ENCODE measurements around the gene RADX. TPM values are rescaled to one million over a fixed set of nuclear protein-coding genes. Genes with fewer than 3 reads are reported as not detected.

The RADX gene
- total and polyA plus RNA-seq, 2 donors (not counting 3 experiments of a cell fraction or from before 2014, with no cell fraction given): 0.12 TPM; not detected in 1

DNA sequence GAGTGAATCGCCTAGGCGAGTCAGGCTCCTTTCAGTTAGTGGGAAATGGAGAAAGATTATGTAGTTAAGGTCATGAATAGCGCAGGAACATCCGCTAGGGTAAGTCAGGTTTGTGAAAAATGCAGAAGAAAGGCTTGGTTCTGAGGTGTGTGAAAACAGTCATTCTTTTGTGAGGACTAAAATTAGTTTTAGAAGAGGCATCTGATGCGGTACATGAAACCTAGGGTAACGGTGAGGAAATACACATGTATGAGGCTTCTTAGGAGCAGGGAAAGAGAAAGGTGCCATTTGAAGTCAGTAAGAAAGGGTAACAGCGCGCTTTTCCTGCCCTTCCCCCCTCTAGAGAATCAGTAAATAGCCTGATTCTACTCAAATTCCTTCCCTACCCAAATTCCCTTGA, 114.2 kb downstream of the RADX start:
- Histone ChIP-seq H4K20me1 (replicated peaks; ENCODE audit: control insufficient read depth, extremely low read depth, insufficient read depth, low read length) (no peaks in the 10 kb centered on the region), H3K9me1 (replicated peaks; ENCODE audit: control insufficient read depth, extremely low read depth, insufficient read depth, low read length) (no peaks in the 10 kb centered on the region), H3K27ac (ENCODE audit: insufficient read depth, low read depth, low read length) (no peak overlapping the region), H3K27me3 (ENCODE audit: control insufficient read depth in 2 of 2, insufficient read depth in 2 of 2, low read length in 2 of 2) (peaks cover 16 to 23% of the 10 kb centered on the region in 2 experiments), H3K36me3 (ENCODE audit: control insufficient read depth in 2 of 2, extremely low read depth in 1 of 2, insufficient read depth in 2 of 2, low read length in 2 of 2) (no peaks in the 10 kb centered on the region), H3K4me3 (replicated peaks in 1 of 3; ENCODE audit: insufficient read depth in 1 of 3, low read depth in 1 of 3, low read length in 3 of 3) (no peak overlapping the region), H3K4me2 (ENCODE audit: insufficient read depth, low read length) (no peak overlapping the region), H3K79me2 (ENCODE audit: control insufficient read depth, insufficient read depth, low read length) (no peaks in the 10 kb centered on the region), H3K4me1 (ENCODE audit: control insufficient read depth, extremely low read depth, insufficient read depth, low read length) (no peaks in the 10 kb centered on the region), H3K9ac (replicated peaks; ENCODE audit: extremely low read depth, insufficient read depth, low read length) (no peak overlapping the region), H2AFZ (ENCODE audit: low read depth, low read length) (no peak overlapping the region), H3K9me3 (replicated peaks; ENCODE audit: control insufficient read depth, insufficient read depth, low read length) (no peaks in the 10 kb centered on the region)
- DNase-seq (ENCODE audit: low read depth, low spot score): no peak
- TF ChIP-seq EZH2 (IDR thresholded peaks at IDR 0.05; ENCODE audit: borderline replicate concordance, low read depth, low read length, severe bottlenecking) (no peak), GATA2 (IDR thresholded peaks at IDR 0.05; ENCODE audit: insufficient read depth, insufficient read length, low read depth, low read length) (no peak), POLR2AphosphoS5 (IDR thresholded peaks at IDR 0.05; ENCODE audit: insufficient read depth, low read depth, low read length) (no peak), FOS (IDR thresholded peaks at IDR 0.05; ENCODE audit: borderline replicate concordance, insufficient read depth, low read length) (no peak), MYC (IDR thresholded peaks at IDR 0.05; ENCODE audit: low read depth, low read length) (no peak), POLR2A (IDR thresholded peaks at IDR 0.05; ENCODE audit: low read depth, low read length) (no peak), JUN (IDR thresholded peaks at IDR 0.05; ENCODE audit: borderline replicate concordance, insufficient read depth, insufficient read length, low read depth) (no peak)
- TF ChIP-seq, protein P1, sequence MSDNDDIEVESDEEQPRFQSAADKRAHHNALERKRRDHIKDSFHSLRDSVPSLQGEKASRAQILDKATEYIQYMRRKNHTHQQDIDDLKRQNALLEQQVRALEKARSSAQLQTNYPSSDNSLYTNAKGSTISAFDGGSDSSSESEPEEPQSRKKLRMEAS (IDR thresholded peaks at IDR 0.05; ENCODE audit: insufficient read depth, insufficient read length): no peak
- TF ChIP-seq, protein P2, sequence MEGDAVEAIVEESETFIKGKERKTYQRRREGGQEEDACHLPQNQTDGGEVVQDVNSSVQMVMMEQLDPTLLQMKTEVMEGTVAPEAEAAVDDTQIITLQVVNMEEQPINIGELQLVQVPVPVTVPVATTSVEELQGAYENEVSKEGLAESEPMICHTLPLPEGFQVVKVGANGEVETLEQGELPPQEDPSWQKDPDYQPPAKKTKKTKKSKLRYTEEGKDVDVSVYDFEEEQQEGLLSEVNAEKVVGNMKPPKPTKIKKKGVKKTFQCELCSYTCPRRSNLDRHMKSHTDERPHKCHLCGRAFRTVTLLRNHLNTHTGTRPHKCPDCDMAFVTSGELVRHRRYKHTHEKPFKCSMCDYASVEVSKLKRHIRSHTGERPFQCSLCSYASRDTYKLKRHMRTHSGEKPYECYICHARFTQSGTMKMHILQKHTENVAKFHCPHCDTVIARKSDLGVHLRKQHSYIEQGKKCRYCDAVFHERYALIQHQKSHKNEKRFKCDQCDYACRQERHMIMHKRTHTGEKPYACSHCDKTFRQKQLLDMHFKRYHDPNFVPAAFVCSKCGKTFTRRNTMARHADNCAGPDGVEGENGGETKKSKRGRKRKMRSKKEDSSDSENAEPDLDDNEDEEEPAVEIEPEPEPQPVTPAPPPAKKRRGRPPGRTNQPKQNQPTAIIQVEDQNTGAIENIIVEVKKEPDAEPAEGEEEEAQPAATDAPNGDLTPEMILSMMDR (IDR thresholded peaks at IDR 0.05; ENCODE audit: extremely low read depth in 1 of 2, insufficient read depth in 1 of 2, low read depth in 1 of 2, low read length in 2 of 2): no peak
- CTCF ChIA-PET: no interaction called here
- dilution Hi-C loops (cut with MboI; ENCODE audit: extremely low pct_ligation_motif_present, low sequenced_read_pairs) (no loop called here), intact Hi-C loops (cut with micrococcal nuclease) (no loop called here)
- FAIRE-seq: no peak
- no TSS peak for BruUV-seq (replicated peaks)
- POLR2A ChIA-PET: no interaction called here

Data from endothelial cell of umbilical vein (primary cell).